B cell (primary cell): Measurements from ENCODE around the gene ORC4. TPM values are rescaled to one million over a fixed set of nuclear protein-coding genes. Genes with fewer than 3 reads are reported as not detected.

Experiments used
- ATAC-seq: fragments of 200-7000 bp; cut with Tn5 transposase; one replicate; pipeline ENCODE4 v1.10.0; 2021; ENCODE audit warnings: low read depth, mild to moderate bottlenecking, moderate number of reproducible peaks, moderate library complexity
- CTCF ChIA-PET: fragments of 350-600 bp; sonication (Branson Sonifier 250); formaldehyde crosslinking; loops from one replicate; lab custom pipeline; 2021; ENCODE audit warnings: antibody characterized with exemption, inconsistent platforms; lab: Charles Lee
- POLR2A ChIA-PET: fragments of 350-600 bp; sonication (Branson Sonifier 250); formaldehyde crosslinking; loops from one replicate; lab custom pipeline; 2021; ENCODE audit warnings: antibody characterized with exemption; lab: Charles Lee
- DNase-seq: peaks from one replicate; pipeline ENCODE4 v3.0.0; 2013
- H2AFZ ChIP-seq: 2 replicates; pipeline ENCODE4 v1.6.1; 2012; ENCODE audit warnings: mild to moderate bottlenecking, low read depth, low read length; ENCODE audit not compliant: insufficient read depth, poor library complexity, severe bottlenecking
- H3K27ac ChIP-seq, 2 donors: 1 replicate in 1 of 2; 2 replicates in 1 of 2; pipeline ENCODE4 v1.5.1; 2012 to 2013; ENCODE audit warnings: low read length in 2 of 2, mild to moderate bottlenecking in 2 of 2, moderate library complexity in 1 of 2
- H3K27me3 ChIP-seq, 4 experiments: fragments of 200-600 bp in 1 of 4; sonication (generic) in 1 of 4; replicated peaks in 1 of 4; 1 replicate in 2 of 4; 2 replicates in 2 of 4; pipeline versions ENCODE4 v1.6.1 to v1.7.0; 2013 to 2016; ENCODE audit warnings: low read length in 3 of 4, mild to moderate bottlenecking in 2 of 4, mixed read lengths in 1 of 4, moderate library complexity in 1 of 4; ENCODE audit not compliant: insufficient read depth in 4 of 4, control insufficient read depth in 3 of 4; ENCODE audit errors: control extremely low read depth in 1 of 4
- H3K36me3 ChIP-seq, 2 experiments: replicated peaks in 1 of 2; 1 replicate in 1 of 2; 2 replicates in 1 of 2; pipeline versions ENCODE4 v1.6.1 to v1.7.1; 2013; ENCODE audit warnings: low read length in 1 of 2; ENCODE audit not compliant: insufficient read depth in 2 of 2, control insufficient read depth in 1 of 2; ENCODE audit errors: control extremely low read depth in 1 of 2, extremely low read depth in 1 of 2
- H3K4me1 ChIP-seq, 2 donors: fragments of 200-600 bp in 1 of 2; sonication (generic) in 1 of 2; 1 replicate in 1 of 2; 2 replicates in 1 of 2; pipeline versions ENCODE4 v1.5.1 to v1.6.1; 2013 to 2017; ENCODE audit warnings: low read length in 2 of 2; ENCODE audit not compliant: control insufficient read depth in 2 of 2, insufficient read depth in 2 of 2
- H3K4me2 ChIP-seq: replicated peaks from 2 replicates; pipeline ENCODE3; 2012; ENCODE audit warnings: mild to moderate bottlenecking, low read depth, low read length; ENCODE audit not compliant: poor library complexity, severe bottlenecking
- H3K4me3 ChIP-seq, 5 experiments: fragments of 200-600 bp in 1 of 5; sonication (generic) in 1 of 5; 1 replicate in 3 of 5; 2 replicates in 2 of 5; pipeline versions ENCODE4 v1.5.1 to v1.7.0; 2011 to 2016; ENCODE audit warnings: low read length in 4 of 5, mild to moderate bottlenecking in 4 of 5, low read depth in 2 of 5, control low read depth in 1 of 5, moderate library complexity in 1 of 5; ENCODE audit not compliant: insufficient read depth in 1 of 5; ENCODE audit errors: control extremely low read depth in 1 of 5, extremely low read depth in 1 of 5
- H3K79me2 ChIP-seq: fragments of 200-600 bp; sonication (generic); one replicate; pipeline ENCODE4 v1.6.0; 2016; ENCODE audit warnings: low read length; ENCODE audit not compliant: control insufficient read depth, insufficient read depth
- H3K9ac ChIP-seq: fragments of 200-600 bp; sonication (generic); 2 replicates; pipeline ENCODE4 v1.6.1; 2017; ENCODE audit warnings: mild to moderate bottlenecking, low read length, moderate library complexity
- H3K9me3 ChIP-seq, 3 donors: one replicate each; pipeline versions ENCODE4 v1.6.1 to v1.7.1; 2013; ENCODE audit warnings: low read length in 2 of 3; ENCODE audit not compliant: control insufficient read depth in 2 of 3, insufficient read depth in 1 of 3; ENCODE audit errors: control extremely low read depth in 1 of 3
- H4K20me1 ChIP-seq: 2 replicates; pipeline ENCODE4 v1.6.0; 2012; ENCODE audit warnings: mild to moderate bottlenecking, low read length; ENCODE audit not compliant: insufficient read depth, control insufficient read depth, poor library complexity, severe bottlenecking
- H3K27ac Mint-ChIP-seq: one replicate; pipeline ENCODE4 v1.8.0; 2021; ENCODE audit warnings: mixed read lengths
- H3K27me3 Mint-ChIP-seq: one replicate; pipeline ENCODE4 v1.8.0; 2021; ENCODE audit warnings: mixed read lengths
- H3K4me1 Mint-ChIP-seq: one replicate; pipeline ENCODE4 v1.8.0; 2021; ENCODE audit warnings: mixed read lengths
- H3K4me3 Mint-ChIP-seq: one replicate; pipeline ENCODE4 v1.8.0; 2021; ENCODE audit warnings: mixed read lengths
- H3K9me3 Mint-ChIP-seq: one replicate; pipeline ENCODE4 v1.8.0; 2022; ENCODE audit warnings: mixed read lengths; ENCODE audit not compliant: insufficient read depth
- CTCF ChIP-seq: fragments of 200-600 bp; IDR thresholded peaks from one replicate; pipeline ENCODE4 v1.8.0; 2022; ENCODE audit warnings: antibody characterized with exemption, mild to moderate bottlenecking
- EZH2 ChIP-seq: IDR thresholded peaks from 2 replicates; pipeline ENCODE4 v1.6.1; 2012; ENCODE audit warnings: borderline replicate concordance, low read depth, mild to moderate bottlenecking, moderate library complexity, low read length; ENCODE audit not compliant: insufficient read depth, poor library complexity, severe bottlenecking
- WGBS: methylation state at CpG from one replicate; pipeline ENCODE4 v1.1.5; 2013; ENCODE audit warnings: missing lambda C conversion rate; ENCODE audit not compliant: insufficient coverage; 5-methylcytosine and 5-hydroxymethylcytosine counted together
- intact Hi-C: fragments of 100-400 bp; cut with micrococcal nuclease; formaldehyde crosslinking; loops from one replicate; pipeline ENCODE4 v1.10.0; 2022
- polyA plus RNA-seq: library from polyadenylated mRNA; depleted of rRNA; stranded (reverse); fragments of >200 nt; gene quantifications from 2 replicates; pipeline ENCODE4 v1.2.3, GENCODE V29; 2012
- total RNA-seq, 2 donors: library from RNA; stranded (reverse); fragments of 120-200 nt in 1 of 2; gene quantifications; 1 replicate in 1 of 2; 2 replicates in 1 of 2; pipeline versions ENCODE4 v1.2.3 to v1.2.4, GENCODE V29; 2013 to 2022

Gene ORC4
- total and polyA plus RNA-seq, 2 donors (not counting 1 experiment from before 2014, with no cell fraction given) = 31.5 to 48.9 TPM

DNA sequence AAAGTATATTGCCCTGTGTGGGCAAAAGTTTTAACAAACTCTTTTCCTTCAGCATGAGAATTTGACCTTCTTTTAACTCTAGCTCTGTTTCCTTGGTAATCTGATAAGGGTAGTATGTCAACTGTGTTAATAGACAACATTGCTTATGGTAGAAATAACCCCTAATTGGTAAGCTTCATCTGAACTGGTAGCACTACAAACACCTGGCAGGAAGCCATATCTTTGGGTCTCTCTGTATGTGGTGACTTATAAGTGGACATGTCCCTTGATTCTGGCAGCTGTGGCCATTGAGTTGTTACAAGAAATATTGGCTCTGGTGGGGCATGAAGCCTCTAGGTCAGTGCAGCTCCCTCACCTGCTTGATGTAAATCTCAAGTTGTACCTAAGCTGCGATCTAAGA lies 47.3 kb upstream of the ORC4 start:
- CTCF ChIA-PET = no interaction called here
- TF ChIP-seq CTCF = no peak
- TF ChIP-seq EZH2 = no peak

DNA sequence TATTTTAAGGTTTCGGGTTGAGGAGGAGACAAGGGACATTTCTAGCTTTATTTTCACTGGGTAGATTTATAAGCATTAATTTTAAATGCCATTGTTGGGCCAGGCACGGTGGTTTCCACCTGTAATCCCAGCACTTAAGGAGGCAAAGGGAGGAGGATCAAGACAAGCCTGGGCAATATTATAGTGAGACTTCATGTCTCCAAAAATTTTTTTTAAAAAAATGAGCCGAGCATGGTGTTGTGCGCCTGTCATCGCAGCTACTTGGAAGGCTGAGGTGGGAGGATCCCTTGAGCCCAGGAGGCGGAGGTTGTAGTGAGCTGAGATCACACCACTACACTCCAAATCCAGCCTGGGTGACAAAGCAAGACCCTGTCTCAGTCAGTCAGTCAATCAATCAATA lies 45.4 kb upstream of the ORC4 start:
- no peak overlapping the region for H3K4me3 ChIP-seq
- H3K4me3 Mint-ChIP-seq = no peak overlapping the region
- H3K9me3 Mint-ChIP-seq = no peaks in the 10 kb centered on the region
- H3K4me1 Mint-ChIP-seq = no peaks in the 10 kb centered on the region
- CTCF ChIA-PET = no interaction called here
- H3K9me3 ChIP-seq = peaks cover 0 to 6% (median 1%) of the 10 kb centered on the region in 3 donors
- H3K27ac Mint-ChIP-seq = no peak overlapping the region
- no peak overlapping the region for H3K27ac ChIP-seq
- no peaks in the 10 kb centered on the region for H3K79me2 ChIP-seq
- H3K9ac ChIP-seq = no peak overlapping the region
- H3K27me3 ChIP-seq = no peaks in the 10 kb centered on the region
- no peak for TF ChIP-seq CTCF
- no peak for TF ChIP-seq EZH2
- H3K36me3 ChIP-seq = no peaks in the 10 kb centered on the region
- H4K20me1 ChIP-seq = no peaks in the 10 kb centered on the region
- DNase-seq (no peak), ATAC-seq (no peak)
- H3K4me2 ChIP-seq = no peak overlapping the region
- POLR2A ChIA-PET = interaction anchor here (0.7 kb wide), 1 partner anchor 426 kb away, joined by 4 read pairs; no protein-coding TSS in a partner anchor
- intact Hi-C loops = no loop called here
- no peaks in the 10 kb centered on the region for H3K27me3 Mint-ChIP-seq
- no peak overlapping the region for H2AFZ ChIP-seq
- WGBS = no CpG with 5 or more reads among the region's 6 CpGs
- H3K4me1 ChIP-seq = no peaks in the 10 kb centered on the region

More for the DNA sequence above, 47.3 kb upstream of the ORC4 start:
- DNase-seq = no peak
- Histone ChIP-seq H2AFZ (no peak overlapping the region), H3K36me3 (no peaks in the 10 kb centered on the region), H3K79me2 (no peaks in the 10 kb centered on the region), H3K27me3 (no peaks in the 10 kb centered on the region), H3K9ac (no peak overlapping the region), H3K27ac (no peak overlapping the region), H3K9me3 (peaks cover 0 to 6% (median 1%) of the 10 kb centered on the region in 3 donors), H4K20me1 (no peaks in the 10 kb centered on the region), H3K4me3 (no peak overlapping the region), H3K4me1 (no peaks in the 10 kb centered on the region), H3K4me2 (no peak overlapping the region)
- no peaks in the 10 kb centered on the region for H3K9me3 Mint-ChIP-seq
- H3K4me3 Mint-ChIP-seq = no peak overlapping the region
- intact Hi-C loops = no loop called here
- H3K27me3 Mint-ChIP-seq = no peaks in the 10 kb centered on the region
- H3K27ac Mint-ChIP-seq = no peak overlapping the region
- 100% methylated on average over 1 of the region's 1 CpG for WGBS
- POLR2A ChIA-PET = interaction anchor here (0.5 kb wide), 1 partner anchor 809 kb away, joined by 4 read pairs; no protein-coding TSS in a partner anchor
- ATAC-seq = no peak
- no peaks in the 10 kb centered on the region for H3K4me1 Mint-ChIP-seq
